ENCODE results near the gene APLF.
"Not testable (repeated sequence)": the region's sequence is repeated elsewhere in the genome, so short reads cannot be mapped to it uniquely, and the experiment has no call there.

Gene APLF

GRCh38 chr2:68441179-68441993 lies 26.0 kb upstream of the APLF start:
- DNase-seq, result peak; percentile 63 to 88 (median 77)

- DNase-seq, result no peak
Observed at GRCh38 chr2:68441994-68442322, 25.4 kb upstream of the APLF start.

DNA sequence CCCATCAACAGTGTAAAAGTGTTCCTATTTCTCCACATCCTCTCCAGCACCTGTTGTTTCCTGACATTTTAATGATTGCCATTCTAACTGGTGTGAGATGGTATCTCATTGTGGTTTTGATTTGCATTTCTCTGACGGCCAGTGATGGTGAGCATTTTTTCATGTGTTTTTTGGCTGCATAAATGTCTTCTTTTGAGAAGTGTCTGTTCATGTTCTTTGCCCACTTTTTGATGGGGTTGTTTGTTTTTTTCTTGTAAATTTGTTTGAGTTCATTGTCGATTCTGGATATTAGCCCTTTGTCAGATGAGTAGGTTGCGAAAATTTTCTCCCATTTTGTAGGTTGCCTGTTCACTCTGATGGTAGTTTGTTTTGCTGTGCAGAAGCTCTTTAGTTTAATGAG lies 21.0 kb upstream of the APLF start:
- not testable (repeated sequence) for DNase-seq

DNA sequence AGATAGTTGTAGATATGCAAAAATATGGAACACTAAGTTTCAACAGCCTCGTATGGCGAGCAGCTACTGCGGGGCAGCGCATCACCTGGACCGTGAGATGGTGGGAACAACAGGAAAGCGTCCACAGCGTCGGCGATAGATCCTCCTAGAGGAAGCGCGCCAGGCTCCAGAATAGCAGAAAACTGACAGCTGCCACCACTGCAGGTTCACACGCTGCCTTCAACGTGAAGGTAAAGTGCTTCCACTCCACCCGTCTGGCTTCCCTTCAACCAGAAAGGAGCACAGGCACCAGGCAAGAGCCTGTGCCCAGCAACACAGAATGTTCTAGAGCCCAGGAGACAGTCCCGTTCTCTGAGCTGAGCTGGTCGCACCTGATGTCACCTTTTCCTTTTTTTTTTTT lies 20.3 kb upstream of the APLF start:
- DNase-seq, result no peak

DNA sequence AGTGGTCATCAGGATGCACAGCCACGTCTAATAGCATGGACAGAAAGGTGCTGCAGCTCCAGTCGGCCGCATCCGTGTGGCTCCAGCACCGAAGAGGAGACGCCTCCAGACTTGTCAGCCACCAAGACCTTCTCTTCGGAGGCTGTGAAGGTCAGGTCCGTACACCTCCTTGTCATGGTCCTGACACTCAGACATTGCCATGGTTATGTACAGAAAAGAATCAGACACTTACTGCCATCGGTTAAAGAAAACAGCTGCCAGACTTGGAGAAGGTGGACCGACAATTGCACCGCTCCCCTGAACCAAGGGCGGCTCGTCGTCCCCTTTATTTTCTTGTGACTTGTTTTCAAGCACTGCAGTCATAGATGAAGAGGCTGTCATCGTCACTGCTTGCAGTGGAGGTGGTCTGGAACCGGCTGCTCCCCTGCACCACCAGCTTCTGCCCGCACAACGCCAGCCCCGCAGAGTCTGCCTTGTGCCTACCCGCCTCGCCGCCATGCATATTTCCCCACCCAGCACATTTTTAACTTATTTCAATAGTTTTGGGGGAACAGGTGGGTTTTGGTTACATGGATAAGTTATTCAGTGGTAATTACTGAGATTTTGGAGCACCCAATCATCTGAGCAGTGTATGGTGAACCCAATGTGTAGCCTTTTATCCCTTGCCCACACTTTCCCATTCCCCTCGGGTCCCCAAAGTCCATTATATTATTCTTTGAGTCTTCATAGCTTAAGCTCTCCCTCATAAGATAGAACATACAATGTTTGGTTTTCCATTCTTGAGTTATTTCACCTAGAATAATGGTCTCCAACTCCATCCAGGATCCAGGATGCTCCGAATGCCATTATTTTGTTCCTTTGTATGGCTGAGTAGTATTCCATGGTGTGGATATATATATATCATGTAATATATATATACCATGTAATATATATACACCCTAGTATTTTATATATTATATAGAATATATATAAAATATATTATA lies 18.4 kb upstream of the APLF start:
- no peak for DNase-seq

- no peak for DNase-seq
Observed at GRCh38 chr2:68452158-68452900, 15.1 kb upstream of the APLF start.

DNA sequence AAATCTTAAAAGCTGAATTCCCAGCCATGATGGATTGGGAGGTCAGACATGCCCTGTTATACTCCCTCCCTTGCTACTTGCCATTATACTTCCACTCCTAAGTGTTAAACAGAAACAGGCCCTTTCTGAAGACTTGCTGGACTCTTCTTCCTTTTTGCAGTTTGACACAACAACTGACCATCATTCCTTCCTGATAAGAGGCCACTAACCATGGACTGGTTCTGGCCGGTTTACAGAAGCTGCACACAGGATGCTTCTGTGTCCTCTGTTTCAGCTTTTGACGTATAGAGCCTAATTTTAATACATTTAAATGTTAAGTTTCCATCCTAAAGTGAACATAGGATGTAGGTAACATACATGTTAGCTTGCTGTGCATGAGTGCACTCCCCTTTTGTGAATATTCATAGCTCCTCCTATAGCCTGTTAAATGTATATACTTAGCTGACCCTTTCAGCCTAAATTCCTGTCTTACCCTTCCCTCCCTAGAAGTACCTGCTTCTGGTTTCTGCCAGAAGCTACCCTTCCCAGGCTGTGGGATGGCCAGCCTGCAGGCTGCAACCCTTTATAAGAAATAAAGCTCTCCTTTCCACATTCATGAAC lies 13.5 kb upstream of the APLF start:
- DNase-seq, result no peak

DNA sequence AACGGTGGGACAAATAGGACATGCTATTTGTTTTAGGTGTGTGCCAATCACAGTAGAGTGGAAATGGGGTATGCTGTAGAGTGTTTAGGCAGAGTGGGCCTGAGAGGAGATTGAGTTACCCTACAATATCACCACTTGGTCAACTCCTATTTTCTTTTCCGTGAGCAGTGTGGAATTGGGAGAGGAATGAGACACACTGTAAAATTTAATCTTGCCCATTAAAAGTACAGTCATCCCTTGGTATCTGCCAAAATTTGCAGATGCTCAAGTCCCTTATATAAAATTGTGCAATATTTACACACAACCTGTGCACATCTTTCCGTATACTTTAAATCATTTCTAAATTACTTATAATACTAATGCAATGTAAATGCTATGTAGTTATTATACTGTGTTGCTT lies 12.7 kb upstream of the APLF start:
- DNase-seq, result no peak

GRCh38 chr2:68456198-68456597 lies 11.2 kb upstream of the APLF start:
- DNase-seq, result no peak

DNA sequence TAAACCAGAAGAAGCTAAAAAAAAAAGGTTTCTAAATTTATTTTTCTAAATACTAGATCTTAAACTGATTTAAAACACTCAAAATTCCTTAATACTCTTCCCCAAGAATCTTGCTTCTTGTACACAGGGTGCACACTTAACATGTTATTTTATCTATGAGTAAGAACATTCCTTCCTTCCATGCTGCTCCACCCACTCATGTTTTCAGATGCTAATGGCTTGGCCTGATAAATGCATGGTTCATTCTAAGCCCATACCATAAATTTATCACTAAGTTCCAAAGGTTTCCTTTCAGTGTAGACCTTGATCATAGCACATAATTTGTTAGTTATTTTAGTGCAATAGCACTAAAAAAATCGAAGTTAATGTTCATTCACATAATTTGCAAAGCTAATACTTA lies 8.4 kb upstream of the APLF start:
- no peak for DNase-seq

GRCh38 chr2:68463287-68463877 lies 4.0 kb upstream of the APLF start:
- peak in 1 of 5 donors; percentile 60 for DNase-seq

- no peak for DNase-seq
Observed at GRCh38 chr2:68464651-68465050, 2.7 kb upstream of the APLF start.

DNA sequence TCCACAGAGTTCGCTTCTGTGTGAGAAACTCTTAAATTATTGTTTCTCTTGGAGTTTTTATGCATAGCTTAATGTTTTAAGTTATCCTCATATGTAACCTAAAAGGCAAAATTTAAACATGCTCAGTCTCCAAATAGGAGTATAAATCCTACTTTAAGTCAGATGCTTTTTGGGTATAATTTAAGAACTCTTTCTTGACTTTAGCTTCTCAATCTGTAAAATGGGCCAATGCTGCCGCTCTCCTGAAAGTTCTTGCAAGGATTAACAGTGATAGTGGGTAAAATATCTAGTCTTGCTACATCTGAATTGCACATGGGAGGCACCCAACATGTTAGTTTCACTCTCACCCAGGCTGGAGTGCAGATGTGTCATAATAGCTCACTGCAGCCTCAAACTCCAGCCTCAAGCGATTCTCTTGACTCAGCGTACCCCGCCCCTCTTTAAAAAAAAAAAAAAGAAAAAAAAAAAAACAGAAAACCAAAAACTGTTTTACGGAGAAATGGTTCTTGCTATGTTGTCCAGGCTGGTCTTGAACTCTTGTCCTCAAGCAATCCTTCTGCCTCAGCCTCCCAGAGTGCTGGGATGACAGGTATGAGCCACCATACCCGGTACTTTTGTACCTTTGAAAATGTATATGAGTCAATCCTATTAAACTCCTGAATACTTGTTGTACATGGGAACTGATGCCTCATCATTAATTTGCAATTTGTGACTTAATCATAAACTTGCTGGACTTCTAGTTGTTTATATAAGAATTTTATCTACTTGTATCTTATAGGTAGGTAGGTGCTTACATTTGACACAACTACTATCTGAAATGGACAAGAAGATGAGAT lies 2.1 kb upstream of the APLF start:
- DNase-seq, result peak in 2 of 5 donors; percentile 30 to 83

- peak in 4 of 5 donors; percentile 46 to 80 (median 53) for DNase-seq
Observed at GRCh38 chr2:68466361-68466777, 1.0 kb upstream of the APLF start.

DNA sequence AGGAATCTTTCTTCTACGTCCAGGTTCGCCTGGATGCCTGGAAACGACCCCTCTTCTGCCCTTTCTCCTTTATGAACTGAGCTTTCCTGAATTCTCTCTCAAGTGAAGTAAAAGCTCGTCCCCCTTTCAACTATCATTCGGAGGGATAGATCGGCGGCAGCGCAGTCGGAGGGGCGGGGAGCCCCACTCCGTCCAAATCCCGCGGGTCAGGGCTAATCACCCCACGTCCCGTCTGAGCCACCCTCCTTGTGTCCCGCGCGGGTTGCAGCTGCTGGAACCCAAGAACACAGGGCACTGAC lies 658 bp upstream of the APLF start:
- DNase-seq, result no peak

- no peak for DNase-seq
Observed at GRCh38 chr2:68468801-68469200, 1.4 kb downstream of the APLF start.

DNA sequence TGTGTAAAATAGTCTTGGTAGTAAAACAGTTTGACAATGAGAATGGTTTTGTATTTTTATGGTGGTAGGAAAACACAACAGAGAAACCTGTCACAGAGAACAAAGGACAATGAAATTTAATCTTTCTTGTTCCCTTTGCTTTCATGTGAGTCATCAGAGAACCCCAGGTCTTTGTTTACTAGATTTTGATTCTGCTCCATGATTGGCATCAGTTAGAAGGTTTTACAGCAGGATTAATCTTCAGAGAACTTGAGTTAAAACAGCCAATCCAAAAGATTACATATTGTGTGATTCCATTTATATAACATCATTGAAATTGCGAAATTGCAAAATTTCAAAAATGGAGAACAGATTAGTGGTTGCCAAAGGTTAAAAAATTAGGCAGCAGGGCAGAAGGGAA lies 2.5 kb downstream of the APLF start:
- no peak for DNase-seq

- DNase-seq, result no peak
Observed at GRCh38 chr2:68471385-68471784, 4.0 kb downstream of the APLF start.

- no peak for DNase-seq
Observed at GRCh38 chr2:68472796-68473414, 5.5 kb downstream of the APLF start.

DNA sequence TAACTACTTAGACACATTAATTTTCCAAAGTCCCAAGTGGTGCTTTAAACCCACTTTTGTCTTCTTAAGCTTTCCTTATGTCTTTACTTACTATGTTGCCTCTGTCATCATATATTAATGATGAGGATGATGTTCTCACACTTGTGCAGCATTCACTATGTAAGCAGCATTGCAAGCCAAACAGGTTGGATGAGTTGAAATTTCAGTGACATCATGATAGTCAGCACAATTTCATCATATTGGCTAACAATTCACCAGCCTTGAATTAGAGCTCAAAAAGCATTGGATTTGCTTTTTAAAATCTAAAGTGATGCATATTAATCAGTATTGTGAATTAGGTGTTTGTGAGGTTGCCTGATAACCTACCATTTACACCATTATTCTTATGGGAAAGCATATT lies 7.7 kb downstream of the APLF start:
- no peak for DNase-seq

- no peak for DNase-seq
Observed at GRCh38 chr2:68475576-68475975, 8.2 kb downstream of the APLF start.
